HL-60/S4 treated with phorbol 12-myristate 13-acetate at 8.2 ng/mL for 4 days and 3 days (cell line): Measurements from ENCODE around the gene NLRP9.
"Not testable (repeated sequence)": the region's sequence is repeated elsewhere in the genome, so short reads cannot be mapped to it uniquely, and the experiment has no call there.

Experiments used
- in situ Hi-C: fragments of 300-500 bp; cut with MboI; formaldehyde crosslinking; loops from 2 replicates; pipeline ENCODE4 v1.15.0; 2022; ENCODE audit warnings: low sequenced_read_pairs

NLRP9 gene

DNA sequence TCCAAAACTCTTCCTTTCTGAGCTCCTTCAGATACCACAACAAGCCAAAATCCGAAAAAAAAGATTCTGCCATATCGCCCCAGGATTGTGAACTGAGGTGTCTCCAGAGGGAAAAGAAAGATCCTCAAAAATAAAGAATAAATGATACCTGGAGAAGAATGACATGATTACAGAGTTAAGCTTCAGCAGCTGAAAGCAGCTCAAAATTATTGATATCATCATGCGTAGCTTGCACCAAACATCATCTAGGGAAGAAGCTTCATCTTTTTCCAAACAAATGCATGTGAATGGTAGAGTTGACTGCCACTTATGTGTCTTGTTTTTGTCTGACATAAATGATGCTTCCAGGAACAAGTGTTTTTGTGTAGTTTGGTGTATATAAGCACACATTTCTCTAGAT, at the start of gene NLRP9:
Gene NLRP9, minus strand, starts transcription at position 101 of the 400 bp plus-strand sequence. Its CDS starts 28 bp downstream, at position 73.
- in situ Hi-C loops = no loop called here

DNA sequence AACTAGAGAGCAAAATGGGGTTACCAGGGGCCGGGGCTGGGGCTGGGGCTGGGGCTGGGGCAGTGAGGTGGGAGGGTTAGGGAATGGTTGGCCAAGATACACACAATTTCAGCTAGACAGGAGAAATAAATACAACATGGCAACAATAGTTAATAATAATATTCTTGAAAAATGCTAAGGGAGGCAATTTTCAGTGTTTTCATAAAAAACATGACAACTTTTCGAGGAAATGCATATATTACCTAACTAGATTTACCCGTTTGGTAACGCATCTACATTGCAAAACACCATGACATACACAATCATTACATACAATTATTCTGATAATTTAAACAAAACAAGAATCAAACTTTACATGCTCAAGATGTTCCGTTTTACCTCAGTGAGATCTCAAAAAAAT, 42.9 kb upstream of the NLRP9 start:
- in situ Hi-C loops = no loop called here

DNA sequence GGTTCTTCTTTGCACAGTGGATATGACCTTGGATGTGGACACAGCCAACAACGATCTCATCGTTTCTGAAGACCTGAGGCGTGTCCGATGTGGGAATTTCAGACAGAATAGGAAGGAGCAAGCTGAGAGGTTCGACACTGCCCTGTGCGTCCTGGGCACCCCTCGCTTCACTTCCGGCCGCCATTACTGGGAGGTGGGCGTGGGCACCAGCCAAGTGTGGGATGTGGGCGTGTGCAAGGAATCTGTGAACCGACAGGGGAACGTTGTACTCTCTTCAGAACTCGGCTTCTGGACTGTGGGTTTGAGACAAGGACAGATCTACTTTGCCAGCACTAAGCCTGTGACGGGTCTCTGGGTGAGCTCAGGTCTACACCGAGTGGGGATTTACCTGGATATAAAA, 40.1 kb upstream of the NLRP9 start:
- in situ Hi-C loops = no loop called here

DNA sequence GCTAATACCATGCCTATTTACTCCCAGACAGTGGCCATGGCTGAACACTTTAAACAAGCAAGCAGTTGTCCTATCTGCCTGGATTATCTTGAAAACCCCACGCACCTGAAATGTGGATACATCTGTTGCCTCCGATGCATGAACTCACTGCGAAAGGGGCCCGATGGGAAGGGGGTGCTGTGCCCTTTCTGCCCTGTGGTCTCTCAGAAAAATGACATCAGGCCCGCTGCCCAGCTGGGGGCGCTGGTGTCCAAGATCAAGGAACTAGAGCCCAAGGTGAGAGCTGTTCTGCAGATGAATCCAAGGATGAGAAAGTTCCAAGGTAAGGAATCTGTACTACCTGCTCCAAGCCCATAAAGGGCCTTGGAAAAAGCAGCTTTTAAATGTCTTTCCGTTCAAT, 39.3 kb upstream of the NLRP9 start:
- in situ Hi-C loops = no loop called here

DNA sequence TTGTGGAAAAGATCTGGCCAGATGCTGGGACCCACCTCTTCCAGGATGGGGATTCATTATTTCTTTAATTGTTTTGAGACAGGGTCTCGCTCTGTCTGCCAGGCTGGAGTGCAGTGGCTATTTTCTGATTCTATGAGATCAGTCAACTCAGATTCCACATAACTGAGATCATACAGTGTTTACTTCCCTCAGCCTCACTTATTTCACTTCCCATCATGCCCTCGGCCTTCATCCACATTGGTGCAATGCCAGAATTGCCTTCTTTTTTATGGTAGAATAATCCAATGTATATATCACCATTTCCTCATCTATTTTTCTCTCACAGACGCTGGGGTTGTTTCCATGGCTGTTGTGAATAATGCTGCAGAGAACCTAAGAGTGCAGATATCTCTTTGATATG, 31.4 kb upstream of the NLRP9 start:
- in situ Hi-C loops = not testable (repeated sequence)

DNA sequence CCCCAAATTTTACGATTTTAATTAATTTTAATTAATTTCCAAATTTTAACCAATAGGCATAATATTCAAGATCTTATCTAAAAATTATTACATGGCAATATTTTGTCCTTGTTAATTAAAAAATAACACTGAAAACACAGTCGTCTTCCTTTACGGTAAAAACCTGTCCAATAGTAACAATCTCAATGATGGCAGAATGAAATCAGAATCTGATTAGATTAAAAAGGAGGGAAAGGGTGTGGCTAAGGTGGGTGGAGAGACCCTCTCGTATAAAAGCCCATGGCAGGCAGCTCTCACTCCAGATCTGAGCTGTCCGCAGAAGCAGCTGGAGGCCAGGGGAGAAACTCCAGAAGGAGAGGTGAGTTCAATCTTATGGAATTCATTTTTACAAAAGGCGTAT, 30.6 kb upstream of the NLRP9 start, which contains the start of gene RFPL4AL1:
Gene RFPL4AL1, plus strand, starts transcription at position 301 of the 400 bp plus-strand sequence. CDS start 2,687 bp downstream, outside the sequence.
- in situ Hi-C loops = not testable (repeated sequence)

DNA sequence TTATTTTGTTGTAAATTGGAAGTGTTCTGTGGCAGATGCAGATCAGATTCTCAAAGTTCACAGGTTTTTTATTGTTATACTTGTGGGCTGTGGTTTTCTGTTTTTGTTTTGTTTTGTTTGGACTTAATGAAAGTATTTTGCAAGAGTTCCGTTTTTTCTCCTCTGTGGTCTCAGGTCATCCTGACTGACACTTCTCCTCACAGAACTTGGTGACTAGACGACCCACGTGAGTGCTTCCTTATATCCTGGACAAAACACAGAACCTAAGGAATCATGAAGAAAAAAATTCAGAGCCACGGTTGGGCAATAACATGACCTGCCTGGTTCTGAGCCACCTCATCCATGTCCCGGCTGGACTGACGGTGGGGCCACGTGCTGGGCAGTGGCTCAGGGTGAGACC, 28.3 kb upstream of the NLRP9 start:
- in situ Hi-C loops = no loop called here

DNA sequence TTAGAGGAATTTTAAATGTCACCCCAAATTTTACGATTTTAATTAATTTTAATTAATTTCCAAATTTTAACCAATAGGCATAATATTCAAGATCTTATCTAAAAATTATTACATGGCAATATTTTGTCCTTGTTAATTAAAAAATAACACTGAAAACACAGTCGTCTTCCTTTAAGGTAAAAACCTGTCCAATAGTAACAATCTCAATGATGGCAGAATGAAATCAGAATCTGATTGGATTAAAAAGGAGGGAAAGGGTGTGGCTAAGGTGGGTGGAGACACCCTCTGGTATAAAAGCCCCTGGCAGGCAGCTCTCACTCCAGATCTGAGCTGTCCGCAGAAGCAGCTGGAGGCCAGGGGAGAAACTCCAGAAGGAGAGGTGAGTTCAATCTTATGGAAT, 20.6 kb upstream of the NLRP9 start, which contains the start of gene RFPL4A:
Gene RFPL4A, plus strand, starts transcription at position 301 of the 400 bp plus-strand sequence. CDS start 2,704 bp downstream, outside the sequence.
- in situ Hi-C loops = not testable (repeated sequence)

DNA sequence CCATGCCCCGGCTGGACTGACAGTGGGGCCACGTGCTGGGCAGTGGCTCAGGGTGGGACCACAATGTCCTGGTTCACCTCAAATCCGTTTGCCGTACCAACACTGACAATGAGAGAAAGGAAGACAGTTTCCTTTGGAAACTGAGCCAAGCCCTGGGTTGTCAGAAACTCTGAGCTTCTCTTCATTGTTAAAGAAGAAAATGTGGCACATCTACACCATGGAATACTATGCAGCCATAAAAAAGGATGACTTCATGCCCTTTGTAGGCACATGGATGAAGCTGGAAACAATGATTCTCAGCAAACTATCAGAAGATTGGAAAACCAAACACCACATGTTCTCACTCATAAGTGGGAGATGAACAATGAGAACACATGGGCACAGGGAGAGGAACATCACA, 18.6 kb upstream of the NLRP9 start:
- in situ Hi-C loops = not testable (repeated sequence)

DNA sequence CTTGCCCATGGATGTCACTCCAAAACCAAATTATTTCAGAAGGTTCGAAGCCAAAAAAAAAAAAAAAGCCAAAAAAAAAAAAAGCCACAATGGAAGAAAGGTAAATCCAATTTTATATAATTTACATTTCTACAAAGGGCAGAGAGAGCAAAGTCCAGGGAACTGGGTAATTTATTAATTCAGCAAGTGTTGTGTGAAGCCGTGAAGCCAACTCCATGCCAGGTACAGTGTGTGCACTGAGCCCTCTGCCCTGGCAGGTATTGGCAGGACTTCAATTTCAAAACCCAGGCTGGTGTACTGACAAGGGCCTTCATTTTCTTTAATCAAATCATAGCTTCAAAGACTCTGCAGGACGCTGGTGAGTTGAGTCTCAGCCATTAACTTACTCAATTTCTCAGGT, 15.2 kb upstream of the NLRP9 start:
- in situ Hi-C loops = no loop called here

DNA sequence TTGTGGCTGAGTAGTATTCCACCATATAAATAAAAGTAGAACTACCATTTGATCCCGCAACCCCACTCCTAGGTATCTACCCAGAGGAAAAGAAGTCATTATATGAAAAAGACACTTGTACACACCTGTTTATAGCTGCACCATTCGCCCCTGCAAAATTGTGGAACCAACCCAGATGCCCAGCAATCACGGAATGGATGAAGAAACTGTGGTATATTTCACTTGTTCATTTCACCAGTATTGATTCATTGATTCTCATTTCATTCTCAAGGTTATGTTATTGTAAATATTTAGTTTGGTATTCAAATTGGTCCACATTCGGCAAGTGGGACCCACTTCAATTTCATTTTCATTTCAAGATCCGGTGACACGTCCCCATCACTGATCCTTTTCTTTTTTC, 12.5 kb upstream of the NLRP9 start:
- in situ Hi-C loops = no loop called here

DNA sequence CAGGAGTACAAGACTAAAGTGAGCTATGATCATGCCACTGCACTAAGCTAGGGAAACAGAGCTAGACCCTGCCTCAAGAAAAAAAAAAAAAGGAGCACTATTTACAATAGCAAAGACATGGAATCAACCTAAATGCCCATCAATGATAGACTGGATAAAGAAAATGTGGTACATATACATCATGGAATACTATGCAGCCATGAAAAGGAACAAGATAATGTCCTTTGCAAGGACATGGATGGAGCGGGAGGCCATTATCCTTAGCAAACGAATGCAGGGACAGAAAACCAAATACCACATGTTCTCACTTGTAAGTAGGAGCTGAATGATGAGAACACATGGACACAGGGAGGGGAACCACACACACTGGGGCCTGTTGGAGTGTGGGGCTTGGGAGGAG, 7.8 kb downstream of the NLRP9 start:
- in situ Hi-C loops = not testable (repeated sequence)

DNA sequence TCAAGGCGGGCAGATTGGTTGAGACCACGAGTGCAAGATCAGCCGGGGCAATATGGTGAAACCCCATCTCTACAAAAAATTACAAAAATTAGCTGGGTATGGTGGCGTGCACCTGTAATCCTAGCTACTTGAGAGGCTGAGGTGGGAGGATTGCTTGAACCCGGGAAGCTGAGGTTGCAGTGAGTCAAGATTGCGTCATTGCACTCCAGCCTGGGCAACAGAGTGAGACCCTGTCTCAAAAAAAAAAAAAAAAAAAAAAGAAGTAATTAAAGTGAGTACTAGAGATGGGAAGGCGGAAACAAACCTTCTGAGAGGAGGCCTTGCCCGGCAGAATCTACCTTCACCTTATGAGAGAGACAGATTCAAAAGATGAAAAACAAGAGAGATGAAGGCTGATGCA, 14.7 kb downstream of the NLRP9 start:
- in situ Hi-C loops = no loop called here

DNA sequence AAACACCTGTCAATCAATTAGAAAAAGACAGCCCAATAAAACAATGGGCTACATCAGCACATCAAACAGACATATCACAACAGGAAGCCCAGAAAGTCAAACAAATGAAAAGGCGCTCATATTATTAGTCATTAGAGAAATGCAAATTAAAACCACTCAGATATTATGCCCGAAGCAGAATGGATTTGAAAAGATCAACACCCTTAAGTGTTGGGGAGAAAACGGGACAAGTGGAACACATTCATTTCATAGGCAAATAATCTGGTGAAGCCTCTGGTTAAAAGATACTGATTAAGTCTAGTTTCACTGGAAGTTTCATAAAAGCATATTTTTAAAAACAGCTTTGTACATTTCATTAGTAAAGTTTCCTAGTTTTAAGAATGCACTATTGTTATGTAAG, 17.4 kb downstream of the NLRP9 start:
- in situ Hi-C loops = no loop called here

DNA sequence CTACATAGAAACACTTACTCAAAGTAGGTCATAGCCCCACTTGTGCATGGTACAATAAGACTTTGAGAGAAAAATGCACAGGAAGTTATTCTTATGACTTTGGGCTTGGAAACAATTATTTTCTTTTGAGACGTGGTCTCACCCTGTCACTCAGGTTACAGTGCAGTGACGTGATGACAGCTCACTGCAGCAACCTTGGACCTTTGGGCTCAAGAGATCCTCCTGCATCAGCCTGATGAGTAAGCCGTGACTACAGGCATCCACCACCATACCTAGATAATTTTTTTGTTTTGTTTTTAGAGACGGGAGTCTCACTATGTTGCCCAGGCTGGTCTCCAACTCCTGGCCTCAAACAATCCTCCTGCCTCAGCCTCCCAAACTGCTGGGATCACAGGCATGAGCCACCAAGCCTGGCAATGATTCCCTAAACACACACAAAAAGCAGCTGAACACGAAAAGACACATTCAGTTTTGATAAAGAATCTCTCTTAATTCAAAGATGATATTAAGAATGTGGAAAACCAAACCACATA, 17.9 kb downstream of the NLRP9 start:
- in situ Hi-C loops = no loop called here

DNA sequence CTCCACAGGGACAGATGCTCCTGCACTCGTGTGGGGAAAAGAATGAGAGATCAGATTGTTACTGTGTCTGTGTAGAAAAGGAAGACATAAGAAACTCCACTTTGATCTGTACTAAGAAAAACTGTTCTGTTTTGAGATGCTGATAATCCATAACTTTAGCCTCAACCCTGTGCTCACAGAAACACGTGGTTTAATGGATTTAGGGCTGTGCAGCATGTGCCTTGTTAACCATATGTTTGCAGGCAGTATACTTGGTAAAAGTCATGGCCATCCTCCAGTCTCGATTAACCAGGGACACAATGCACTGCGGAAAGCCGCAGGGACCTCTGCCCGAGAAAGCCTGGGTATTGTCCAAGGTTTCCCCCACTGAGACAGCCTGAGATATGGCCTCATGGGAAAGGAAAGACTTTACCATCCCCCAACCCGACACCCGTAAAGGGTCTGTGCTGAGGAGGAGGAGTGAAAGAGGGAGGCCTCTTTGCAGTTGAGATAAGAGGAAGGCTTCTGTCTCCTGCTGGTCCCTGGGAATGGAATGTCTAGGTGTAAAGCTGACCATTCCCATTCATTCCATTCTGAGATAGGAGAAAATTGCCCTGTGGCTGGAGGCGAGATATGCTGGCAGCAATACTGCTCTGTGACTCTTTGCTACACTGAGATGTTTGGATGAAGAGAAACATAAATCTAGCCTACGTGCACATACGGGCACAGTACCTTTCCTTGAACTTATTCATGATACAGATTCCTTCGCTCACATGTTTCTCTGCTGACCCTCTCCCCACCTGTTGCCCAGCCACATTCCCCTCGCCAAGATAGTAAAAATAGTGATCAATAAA, 20.1 kb downstream of the NLRP9 start:
- in situ Hi-C loops = not testable (repeated sequence)

DNA sequence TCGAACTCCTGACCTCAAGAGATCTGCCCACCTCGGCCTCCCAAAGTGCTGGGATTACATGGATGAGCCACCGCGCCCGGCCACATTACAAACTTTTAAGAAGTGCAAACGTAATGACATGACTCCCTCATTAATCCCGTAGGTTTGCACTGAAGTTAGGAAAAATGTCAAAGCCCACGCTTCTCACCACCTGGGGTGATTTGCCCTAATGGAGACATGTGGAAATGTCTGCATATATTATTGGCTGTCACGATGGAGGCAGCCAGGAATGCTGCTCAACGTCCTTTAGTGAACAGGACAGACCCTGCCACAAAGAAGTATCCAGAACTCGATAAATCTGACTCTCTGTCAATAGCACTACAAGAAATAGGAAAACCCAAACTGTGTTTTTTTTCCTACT, 21.0 kb downstream of the NLRP9 start:
- in situ Hi-C loops = no loop called here

DNA sequence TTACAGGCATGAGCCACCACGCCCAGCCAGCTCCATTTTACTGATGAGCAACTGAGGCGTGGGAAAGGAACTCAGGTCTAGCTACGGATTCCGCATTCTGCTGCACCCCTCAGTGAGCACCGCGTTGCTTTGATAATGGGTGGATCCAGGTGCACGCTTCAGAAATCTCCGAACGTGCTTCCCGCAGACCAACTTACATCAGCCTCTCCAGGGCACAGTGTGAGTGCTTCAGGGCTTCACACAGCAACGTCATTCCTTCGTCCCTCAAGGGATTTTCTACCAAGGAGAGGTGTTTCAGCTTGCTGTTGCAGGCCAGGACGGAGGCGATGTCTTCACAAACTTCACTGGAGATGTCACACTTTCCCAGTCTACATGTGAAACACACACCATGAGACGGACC, 21.7 kb downstream of the NLRP9 start:
- in situ Hi-C loops = no loop called here

DNA sequence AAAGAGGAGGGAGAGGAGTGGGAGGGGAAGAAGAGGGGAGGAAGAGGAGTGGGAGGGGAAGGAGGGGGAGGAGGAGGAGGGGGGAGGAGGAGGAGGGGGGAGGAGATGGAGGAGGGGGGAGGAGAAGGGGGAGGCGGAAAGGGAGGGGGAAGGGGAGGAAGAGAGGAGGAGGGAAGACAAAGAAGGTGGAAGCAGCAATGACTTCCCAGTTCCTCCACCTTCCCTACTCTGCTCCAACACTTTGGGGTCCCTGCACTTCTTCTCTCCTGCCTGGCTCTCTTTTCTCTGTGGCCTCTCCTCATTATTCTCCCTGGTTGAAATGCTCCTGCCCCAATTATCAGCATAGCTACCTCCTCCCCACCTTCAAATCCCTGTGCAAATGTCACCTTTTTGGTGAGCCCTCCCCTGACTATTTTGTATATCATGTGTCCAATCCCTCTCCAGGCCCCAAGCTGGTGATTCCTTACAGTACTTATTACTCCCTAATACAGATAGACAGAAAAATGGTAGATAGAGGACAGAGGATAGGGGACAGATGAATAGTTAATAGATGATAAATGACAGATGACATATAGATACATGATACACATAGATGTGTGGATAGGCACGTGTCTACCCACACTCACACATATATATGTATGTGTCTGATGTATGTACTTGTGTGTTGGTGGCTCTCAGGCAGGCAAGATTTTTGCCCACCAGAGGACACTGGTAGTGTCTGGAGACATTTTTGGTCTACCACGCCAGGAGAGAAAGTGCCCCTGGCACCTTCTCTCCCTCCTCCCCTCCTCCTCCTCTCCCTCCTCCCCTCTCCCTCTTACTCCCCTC, 25.2 kb downstream of the NLRP9 start:
- in situ Hi-C loops = no loop called here

DNA sequence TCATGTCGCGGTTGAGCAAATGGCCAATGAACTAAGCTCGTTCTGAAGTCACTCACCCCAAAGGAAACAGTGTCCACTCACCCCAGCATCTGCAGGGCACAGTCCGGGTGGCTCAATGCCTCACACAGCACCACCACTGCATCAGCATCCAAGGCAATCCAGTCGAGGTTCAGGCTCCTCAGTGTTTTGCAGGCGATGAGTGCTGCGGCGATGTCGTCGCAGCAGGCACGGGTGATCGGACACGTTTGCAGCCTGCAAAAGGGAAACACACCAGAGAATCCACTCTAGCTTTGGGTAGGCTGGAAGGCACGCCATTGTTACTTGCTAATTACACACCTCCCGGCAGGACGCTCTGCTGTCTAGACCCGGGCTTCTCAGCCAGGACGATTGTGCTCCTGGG, 26.5 kb downstream of the NLRP9 start:
- in situ Hi-C loops = no loop called here

DNA sequence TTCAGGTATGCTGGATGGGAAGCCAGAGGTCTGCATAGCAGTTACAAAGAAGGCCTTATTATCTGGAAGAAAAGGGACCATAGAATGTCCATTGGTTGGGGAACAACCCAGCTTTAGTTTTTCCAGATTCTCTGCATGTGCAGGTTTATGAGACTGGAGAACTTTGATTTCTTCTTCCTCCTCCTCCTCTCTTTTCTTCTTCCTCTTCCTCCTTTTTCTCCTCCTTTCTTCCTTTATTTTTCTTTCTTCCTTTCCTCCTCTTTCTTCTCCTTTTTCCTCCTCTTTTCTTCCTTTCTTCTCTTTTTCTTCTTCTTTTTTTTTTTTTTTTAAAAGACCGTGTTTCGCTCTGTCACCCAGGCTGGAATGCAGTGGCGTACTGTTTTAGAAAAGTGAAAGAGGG, 32.2 kb downstream of the NLRP9 start:
- in situ Hi-C loops = no loop called here
